RPMI8226 (cell line): ENCODE data around the gene ADAMTS16.

ENCODE experiments used
- DNase-seq: peaks from one replicate; pipeline ENCODE4 v3.0.0-alpha.2; 2015

Gene ADAMTS16

GRCh38 chr5:5290674-5291334 is 150.7 kb downstream of the ADAMTS16 start:
- DNase-seq, result peak; percentile 24

- no peak for DNase-seq
Measured at GRCh38 chr5:5291357-5291756, 151.2 kb downstream of the ADAMTS16 start.

- DNase-seq, result peak; percentile 12
Measured at GRCh38 chr5:5293029-5293428, 152.9 kb downstream of the ADAMTS16 start.

- no peak for DNase-seq
Measured at GRCh38 chr5:5294429-5294828, 154.3 kb downstream of the ADAMTS16 start.

GRCh38 chr5:5295351-5295750 is 155.2 kb downstream of the ADAMTS16 start:
- no peak for DNase-seq

GRCh38 chr5:5296051-5296450 is 155.9 kb downstream of the ADAMTS16 start:
- DNase-seq, result no peak

GRCh38 chr5:5297432-5298067 is 157.4 kb downstream of the ADAMTS16 start:
- no peak for DNase-seq

GRCh38 chr5:5298068-5298633 is 158.0 kb downstream of the ADAMTS16 start:
- no peak for DNase-seq

GRCh38 chr5:5298841-5299541 is 158.9 kb downstream of the ADAMTS16 start:
- DNase-seq, result no peak

GRCh38 chr5:5301176-5301575 is 161.0 kb downstream of the ADAMTS16 start:
- DNase-seq, result no peak

GRCh38 chr5:5302201-5302600 is 162.1 kb downstream of the ADAMTS16 start:
- no peak for DNase-seq

- no peak for DNase-seq
Measured at GRCh38 chr5:5303242-5303641, 163.1 kb downstream of the ADAMTS16 start.

GRCh38 chr5:5304361-5305020 is 164.4 kb downstream of the ADAMTS16 start:
- DNase-seq, result no peak

- no peak for DNase-seq
Measured at GRCh38 chr5:5306696-5307095, 166.6 kb downstream of the ADAMTS16 start.

GRCh38 chr5:5308319-5308718 is 168.2 kb downstream of the ADAMTS16 start:
- no peak for DNase-seq

GRCh38 chr5:5309645-5310044 is 169.5 kb downstream of the ADAMTS16 start:
- DNase-seq, result no peak

- DNase-seq, result no peak
Measured at GRCh38 chr5:5313101-5313635, 173.0 kb downstream of the ADAMTS16 start.

- DNase-seq, result no peak
Measured at GRCh38 chr5:5314166-5314565, 174.0 kb downstream of the ADAMTS16 start.

- no peak for DNase-seq
Measured at GRCh38 chr5:5314626-5315025, 174.5 kb downstream of the ADAMTS16 start.

- DNase-seq, result no peak
Measured at GRCh38 chr5:5315068-5315980, 175.2 kb downstream of the ADAMTS16 start.

- DNase-seq, result no peak
Measured at GRCh38 chr5:5316334-5316733, 176.2 kb downstream of the ADAMTS16 start.

GRCh38 chr5:5317976-5318375 is 177.8 kb downstream of the ADAMTS16 start:
- no peak for DNase-seq
